H1 (cell line): ENCODE results near the gene STAT3. TPM values are rescaled to one million over a fixed set of nuclear protein-coding genes. Genes with fewer than 3 reads are reported as not detected.

Experiments
- CTCF ChIA-PET: fragments of 300-600 bp; sonication (Branson Sonifier 250); formaldehyde crosslinking; loops from one replicate; lab custom pipeline; 2021; ENCODE audit not compliant: partially characterized antibody; lab: Charles Lee
- POLR2A ChIA-PET: fragments of 300-600 bp; sonication (Branson Sonifier 250); formaldehyde crosslinking; loops from one replicate; lab custom pipeline; 2021; ENCODE audit warnings: inconsistent platforms; ENCODE audit not compliant: partially characterized antibody; lab: Charles Lee
- DNase-seq, 2 experiments: peaks; one replicate each; pipeline versions ENCODE4 v3.0.0 to v3.0.0-alpha.2; 2010 to 2022; ENCODE audit warnings: low spot score in 2 of 2, low read depth in 1 of 2, mixed read lengths in 1 of 2
- FAIRE-seq: peaks from 2 replicates; lab custom pipeline; 2011; peaks lifted over from hg19 to GRCh38; lab: Jason Lieb, UNC
- H2AFZ ChIP-seq: 2 replicates; pipeline ENCODE4 v1.8.1; 2012; ENCODE audit warnings: low read length, inconsistent platforms
- H2AK5ac ChIP-seq: 2 replicates; pipeline ENCODE4 v1.6.1; 2013; ENCODE audit warnings: low read depth, low read length
- H2BK120ac ChIP-seq: replicated peaks from 2 replicates; pipeline ENCODE3; 2013; ENCODE audit warnings: low read depth, low read length, inconsistent platforms
- H2BK12ac ChIP-seq: 2 replicates; pipeline ENCODE4 v1.6.1; 2013; ENCODE audit warnings: low read depth, low read length
- H2BK15ac ChIP-seq: 2 replicates; pipeline ENCODE4 v1.6.1; 2013; ENCODE audit warnings: low read length
- H2BK20ac ChIP-seq: 2 replicates; pipeline ENCODE4 v1.6.1; 2013; ENCODE audit warnings: low read length
- H2BK5ac ChIP-seq: 2 replicates; pipeline ENCODE4 v1.6.1; 2013; ENCODE audit warnings: low read depth, low read length
- H3K14ac ChIP-seq: 2 replicates; pipeline ENCODE4 v1.6.1; 2013; ENCODE audit warnings: inconsistent platforms; ENCODE audit not compliant: insufficient read length
- H3K18ac ChIP-seq: 2 replicates; pipeline ENCODE4 v1.6.1; 2013; ENCODE audit warnings: low read length; ENCODE audit errors: extremely low read depth
- H3K23ac ChIP-seq: 2 replicates; pipeline ENCODE4 v1.6.1; 2013; ENCODE audit warnings: inconsistent platforms; ENCODE audit not compliant: insufficient read length
- H3K23me2 ChIP-seq: 2 replicates; pipeline ENCODE4 v1.6.1; 2013; ENCODE audit warnings: low read depth, low read length
- H3K27ac ChIP-seq: 2 replicates; pipeline ENCODE4 v1.6.1; 2011; ENCODE audit warnings: low read depth, low read length, inconsistent platforms
- H3K27me3 ChIP-seq, 4 experiments: replicated peaks in 1 of 4; 1 replicate in 1 of 4; 2 replicates in 3 of 4; pipeline versions ENCODE4 v1.6.1 to v1.8.1; 2011 to 2013; ENCODE audit warnings: low read length in 3 of 4, mild to moderate bottlenecking in 3 of 4, inconsistent platforms in 2 of 4, mixed read lengths in 2 of 4, moderate library complexity in 1 of 4; ENCODE audit not compliant: control insufficient read depth in 3 of 4, insufficient read depth in 3 of 4; ENCODE audit errors: extremely low read depth in 1 of 4
- H3K36me3 ChIP-seq, 4 experiments: 2 replicates each; pipeline versions ENCODE4 v1.6.1 to v1.8.1; 2011 to 2013; ENCODE audit warnings: mild to moderate bottlenecking in 4 of 4, low read length in 3 of 4, moderate library complexity in 2 of 4, control low read depth in 1 of 4, inconsistent platforms in 1 of 4; ENCODE audit not compliant: insufficient read depth in 4 of 4, control insufficient read depth in 2 of 4
- H3K4ac ChIP-seq: replicated peaks from 2 replicates; pipeline ENCODE3; 2013; ENCODE audit warnings: low read length, low read depth, mixed read lengths, inconsistent platforms; ENCODE audit not compliant: insufficient read length
- H3K4me1 ChIP-seq, 4 experiments: replicated peaks in 1 of 4; 1 replicate in 1 of 4; 2 replicates in 3 of 4; pipeline versions ENCODE4 v1.6.1 to v1.8.1; 2011 to 2013; ENCODE audit warnings: low read length in 3 of 4, inconsistent platforms in 2 of 4, mixed read lengths in 1 of 4; ENCODE audit not compliant: insufficient read depth in 4 of 4, control insufficient read depth in 3 of 4
- H3K4me2 ChIP-seq, 2 experiments: 2 replicates each; pipeline versions ENCODE4 v1.6.1 to v1.8.1; 2011 to 2013; ENCODE audit warnings: low read depth in 2 of 2, low read length in 2 of 2, control low read depth in 1 of 2, inconsistent platforms in 1 of 2, mild to moderate bottlenecking in 1 of 2; ENCODE audit not compliant: insufficient read depth in 1 of 2
- H3K4me3 ChIP-seq, 4 experiments: fragments of 200-600, 300-600 bp in 1 of 4; sonication (generic), shearing (Covaris generic), sonication (Bioruptor Twin) in 1 of 4; 2 replicates each; pipeline versions ENCODE4 v1.5.1 to v1.8.1; 2011 to 2016; ENCODE audit warnings: low read length in 4 of 4, low read depth in 3 of 4, control low read depth in 2 of 4, inconsistent platforms in 2 of 4, mild to moderate bottlenecking in 2 of 4, mixed read lengths in 1 of 4, moderate library complexity in 1 of 4; ENCODE audit not compliant: insufficient read depth in 2 of 4; ENCODE audit errors: extremely low read depth in 1 of 4
- H3K56ac ChIP-seq: replicated peaks from 2 replicates; pipeline ENCODE3; 2013; ENCODE audit warnings: low read depth, mild to moderate bottlenecking, mixed read lengths, low read length, inconsistent platforms; ENCODE audit not compliant: insufficient read length
- H3K79me1 ChIP-seq: 2 replicates; pipeline ENCODE4 v1.6.1; 2013; ENCODE audit warnings: low read depth, low read length, control low read depth
- H3K79me2 ChIP-seq, 2 experiments: 2 replicates each; pipeline versions ENCODE4 v1.6.1 to v1.8.1; 2012 to 2013; ENCODE audit warnings: low read length in 2 of 2, mild to moderate bottlenecking in 2 of 2, inconsistent platforms in 1 of 2; ENCODE audit not compliant: insufficient read depth in 2 of 2, control insufficient read depth in 1 of 2
- H3K9ac ChIP-seq, 4 experiments: replicated peaks in 1 of 4; 1 replicate in 1 of 4; 2 replicates in 3 of 4; pipeline versions ENCODE4 v1.6.1 to v1.8.1; 2011 to 2013; ENCODE audit warnings: low read depth in 3 of 4, low read length in 3 of 4, control low read depth in 2 of 4, mild to moderate bottlenecking in 2 of 4, moderate library complexity in 2 of 4, inconsistent platforms in 1 of 4; ENCODE audit errors: extremely low read depth in 1 of 4
- H3K9me3 ChIP-seq, 2 experiments: 2 replicates each; pipeline versions ENCODE4 v1.6.1 to v1.8.1; 2012 to 2013; ENCODE audit warnings: mild to moderate bottlenecking in 2 of 2, moderate library complexity in 2 of 2, control low read depth in 1 of 2, inconsistent platforms in 1 of 2, low read depth in 1 of 2, low read length in 1 of 2, mixed read lengths in 1 of 2; ENCODE audit not compliant: insufficient read depth in 2 of 2
- H4K20me1 ChIP-seq, 2 experiments: replicated peaks in 1 of 2; 2 replicates each; pipeline versions ENCODE3 to v1.8.1; 2011 to 2013; ENCODE audit warnings: inconsistent platforms in 2 of 2, low read length in 2 of 2, mild to moderate bottlenecking in 1 of 2; ENCODE audit not compliant: insufficient read depth in 2 of 2, control insufficient read depth in 1 of 2
- H4K5ac ChIP-seq: 2 replicates; pipeline ENCODE4 v1.6.1; 2013; ENCODE audit warnings: low read length, low read depth, mixed read lengths, inconsistent platforms; ENCODE audit not compliant: insufficient read length
- H4K8ac ChIP-seq: 2 replicates; pipeline ENCODE4 v1.8.0; 2013; ENCODE audit warnings: mild to moderate bottlenecking, moderate library complexity, low read length, inconsistent platforms; ENCODE audit not compliant: insufficient read depth; ENCODE audit errors: extremely low read depth
- H4K91ac ChIP-seq: replicated peaks from 2 replicates; pipeline ENCODE3; 2013; ENCODE audit warnings: low read length, mixed read lengths, inconsistent platforms; ENCODE audit not compliant: insufficient read length
- BRCA1 ChIP-seq: IDR thresholded peaks from 2 replicates; pipeline ENCODE4 v1.6.1; 2012; ENCODE audit warnings: low read depth, low read length, improper control_type of control experiment
- EZH2 ChIP-seq: fragments of 200-600 bp; sonication (generic); IDR thresholded peaks from 2 replicates; pipeline ENCODE4 v1.7.1; 2012; ENCODE audit warnings: low read depth, mild to moderate bottlenecking, moderate library complexity, low read length, inconsistent platforms; ENCODE audit not compliant: severe bottlenecking
- GABPA ChIP-seq: IDR thresholded peaks from 2 replicates; pipeline ENCODE4 v1.6.1; 2011; ENCODE audit warnings: mild to moderate bottlenecking, low read length, moderate library complexity, borderline replicate concordance; ENCODE audit not compliant: insufficient read depth
- RNF2 ChIP-seq: fragments of 200-900, 300-1000 bp; sonication (generic); IDR thresholded peaks from 2 replicates; pipeline ENCODE4 v1.7.1; 2016; ENCODE audit warnings: borderline replicate concordance, low read depth, mild to moderate bottlenecking, antibody characterized with exemption, low read length; ENCODE audit not compliant: poor library complexity, severe bottlenecking; ENCODE audit errors: missing control alignments
- SIN3A ChIP-seq, 2 experiments: IDR thresholded peaks in 1 of 2; conservative IDR thresholded peaks in 1 of 2; 2 replicates each; pipeline ENCODE4 v1.6.1; 2011 to 2012; ENCODE audit warnings: low read length in 2 of 2, improper control_type of control experiment in 1 of 2, low read depth in 1 of 2, mild to moderate bottlenecking in 1 of 2
- WGBS, 2 experiments: shearing (Covaris generic) in 1 of 2; methylation state at CpG; one replicate each; pipeline versions ENCODE4 v1.1.6 to v1.1.7; 2013 to 2015; ENCODE audit warnings: low lambda C conversion rate in 2 of 2, mixed read lengths in 2 of 2, inconsistent platforms in 1 of 2, low coverage in 1 of 2, missing lambda C conversion rate in 1 of 2; ENCODE audit not compliant: insufficient replicate concordance in 2 of 2, insufficient coverage in 1 of 2, insufficient read length in 1 of 2; ENCODE audit errors: extremely low coverage in 1 of 2, missing lambda C conversion rate in 1 of 2; 5-methylcytosine and 5-hydroxymethylcytosine counted together
- polyA plus RNA-seq, 7 experiments: library from polyadenylated mRNA; depleted of rRNA in 3 of 7; stranded (reverse) in 5 of 7; unstranded in 2 of 7; fragments of >200 nt in 5 of 7; fragments of 200-250 nt in 2 of 7; gene quantifications; 1 replicate in 5 of 7; 2 replicates in 1 of 7; 4 replicates in 1 of 7; pipeline versions ENCODE4 v1.2.1 to v1.2.3, GENCODE V29; 2011 to 2013; ENCODE audit warnings: missing spikeins in 2 of 7, mixed read lengths in 2 of 7
- total RNA-seq: library from RNA; stranded (reverse); fragmentation: NEBNext Ultra II Directional; extraction: Animal tissue kit (Norgen Biotek cat#: 25700); gene quantifications from 2 replicates; pipeline ENCODE4 v1.2.1, GENCODE V29; 2021
- TF ChIP-seq, protein P1 (sequence below): IDR thresholded peaks from 2 replicates; pipeline ENCODE4 v1.6.1; 2012; ENCODE audit warnings: inconsistent platforms
- TF ChIP-seq, protein P2 (sequence below), 3 experiments: IDR thresholded peaks; 1 replicate in 2 of 3; 2 replicates in 1 of 3; pipeline versions ENCODE4 v1.5.1 to v1.6.1; 2011; ENCODE audit warnings: low read length in 3 of 3, mild to moderate bottlenecking in 3 of 3, inconsistent platforms in 2 of 3, low read depth in 1 of 3, moderate library complexity in 1 of 3; ENCODE audit not compliant: insufficient read depth in 1 of 3; ENCODE audit errors: control extremely low read depth in 1 of 3

Gene STAT3
- total and polyA plus RNA-seq, 2 of the 8 experiments (the other 6 are each of a cell fraction or from before 2014, with no cell fraction given): 38.4 to 94.1 TPM

DNA sequence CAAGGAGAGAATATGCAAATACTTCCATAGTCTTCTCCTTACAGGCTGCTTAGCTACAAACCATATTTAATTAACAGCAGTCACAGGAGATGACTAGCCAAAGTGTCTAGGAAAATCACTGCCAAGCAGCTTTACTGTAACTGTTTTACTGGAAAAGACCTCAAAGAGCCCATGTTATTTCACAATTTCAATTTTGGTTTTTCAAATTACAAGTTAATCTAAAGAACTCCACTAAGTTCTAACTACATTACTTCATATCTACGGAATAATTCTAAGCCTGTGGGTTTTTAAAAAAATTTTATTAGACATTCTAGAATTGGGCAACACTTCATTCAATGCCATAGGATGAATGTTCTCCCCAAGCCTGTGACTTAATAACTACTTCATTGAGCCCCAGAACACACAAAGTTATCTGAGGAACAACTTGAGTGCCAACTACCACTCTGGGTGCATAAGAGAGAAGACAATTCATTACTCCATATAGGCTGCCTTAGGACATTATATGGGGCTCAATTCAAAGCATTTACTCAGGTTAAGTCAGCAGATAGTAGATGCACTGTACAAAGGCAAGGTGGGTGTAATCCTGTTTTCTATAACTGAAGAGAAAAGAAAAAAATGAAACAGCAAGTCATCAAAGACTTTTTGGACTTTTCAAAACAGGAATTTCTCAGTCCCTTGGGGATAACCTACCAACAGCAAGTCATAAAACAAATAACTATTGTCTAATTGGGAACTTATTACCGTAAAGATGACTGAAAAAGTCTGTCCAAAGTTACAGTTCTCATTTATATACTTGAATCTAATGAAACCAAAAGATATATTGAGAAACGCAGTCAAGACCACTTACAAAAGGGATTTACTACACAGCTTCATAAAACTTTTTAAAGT is 33.0 kb downstream of the STAT3 start:
- peaks cover 0 to 6% of the 10 kb centered on the region in 2 experiments for H4K20me1 ChIP-seq
- H3K27ac ChIP-seq: 0 out of 2 replicates have a peak overlapping the region, but pooled peaks have one; percentile 33
- no peak for FAIRE-seq
- no peak overlapping the region for H3K14ac ChIP-seq
- no peak overlapping the region for H4K91ac ChIP-seq
- H2AK5ac ChIP-seq: no peak overlapping the region
- CTCF ChIA-PET: interaction anchor here (1.2 kb wide), 1 partner anchor 13 kb away, joined by 3 read pairs; no protein-coding TSS in a partner anchor
- H2BK15ac ChIP-seq: no peak overlapping the region
- no peak overlapping the region for H3K4ac ChIP-seq
- no peak overlapping the region for H3K4me2 ChIP-seq
- H4K8ac ChIP-seq: no peak overlapping the region
- no peaks in the 10 kb centered on the region for H3K9me3 ChIP-seq
- H3K27me3 ChIP-seq: no peaks in the 10 kb centered on the region
- POLR2A ChIA-PET: no interaction called here
- 94% methylated on average over 3 of the region's 3 CpGs; no CpG with 5 or more reads in 1 of the 2 experiments for WGBS, 2 experiments
- peaks cover 2% of the 10 kb centered on the region; the same call in 1 of the 2 replicates for H3K79me1 ChIP-seq
- no peak overlapping the region for H2BK12ac ChIP-seq
- no peak overlapping the region for H3K4me3 ChIP-seq
- no peaks in the 10 kb centered on the region for H3K36me3 ChIP-seq
- no peak overlapping the region for H2AFZ ChIP-seq
- H2BK5ac ChIP-seq: no peak overlapping the region
- H2BK20ac ChIP-seq: no peak overlapping the region
- H3K18ac ChIP-seq: no peak overlapping the region
- H3K23me2 ChIP-seq: no peaks in the 10 kb centered on the region
- H3K23ac ChIP-seq: no peak overlapping the region
- no peak overlapping the region for H3K9ac ChIP-seq
- H3K56ac ChIP-seq: no peak overlapping the region
- H2BK120ac ChIP-seq: no peak overlapping the region
- no peaks in the 10 kb centered on the region for H3K4me1 ChIP-seq
- DNase-seq: no peak
- H3K79me2 ChIP-seq: peaks cover 3 to 77% of the 10 kb centered on the region in 2 experiments; a peak in 3 of 4 replicates
- H4K5ac ChIP-seq: no peak overlapping the region
- TF ChIP-seq, protein P1, sequence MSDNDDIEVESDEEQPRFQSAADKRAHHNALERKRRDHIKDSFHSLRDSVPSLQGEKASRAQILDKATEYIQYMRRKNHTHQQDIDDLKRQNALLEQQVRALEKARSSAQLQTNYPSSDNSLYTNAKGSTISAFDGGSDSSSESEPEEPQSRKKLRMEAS: no peak
- TF ChIP-seq RNF2 (no peak), GABPA (no peak), SIN3A (conservative IDR thresholded peaks at IDR 0.05 in 1 of 2, IDR thresholded peaks at IDR 0.05 in 1 of 2; ENCODE audit: low read depth in 1 of 2, low read length in 2 of 2) (no peak), EZH2 (no peak), BRCA1 (no peak)
- TF ChIP-seq, protein P2, sequence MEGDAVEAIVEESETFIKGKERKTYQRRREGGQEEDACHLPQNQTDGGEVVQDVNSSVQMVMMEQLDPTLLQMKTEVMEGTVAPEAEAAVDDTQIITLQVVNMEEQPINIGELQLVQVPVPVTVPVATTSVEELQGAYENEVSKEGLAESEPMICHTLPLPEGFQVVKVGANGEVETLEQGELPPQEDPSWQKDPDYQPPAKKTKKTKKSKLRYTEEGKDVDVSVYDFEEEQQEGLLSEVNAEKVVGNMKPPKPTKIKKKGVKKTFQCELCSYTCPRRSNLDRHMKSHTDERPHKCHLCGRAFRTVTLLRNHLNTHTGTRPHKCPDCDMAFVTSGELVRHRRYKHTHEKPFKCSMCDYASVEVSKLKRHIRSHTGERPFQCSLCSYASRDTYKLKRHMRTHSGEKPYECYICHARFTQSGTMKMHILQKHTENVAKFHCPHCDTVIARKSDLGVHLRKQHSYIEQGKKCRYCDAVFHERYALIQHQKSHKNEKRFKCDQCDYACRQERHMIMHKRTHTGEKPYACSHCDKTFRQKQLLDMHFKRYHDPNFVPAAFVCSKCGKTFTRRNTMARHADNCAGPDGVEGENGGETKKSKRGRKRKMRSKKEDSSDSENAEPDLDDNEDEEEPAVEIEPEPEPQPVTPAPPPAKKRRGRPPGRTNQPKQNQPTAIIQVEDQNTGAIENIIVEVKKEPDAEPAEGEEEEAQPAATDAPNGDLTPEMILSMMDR (IDR thresholded peaks at IDR 0.05; ENCODE audit: control extremely low read depth in 1 of 3, insufficient read depth in 1 of 3, low read depth in 1 of 3, low read length in 3 of 3): no peak
